Transverse colon (tissue), 4 donors: ENCODE measurements around the gene C1QTNF12. TPM values are rescaled to one million over a fixed set of nuclear protein-coding genes. Genes with fewer than 3 reads are reported as not detected.
A peak's percentile ranks its signal among the peaks of the same experiment; 100 is the strongest.

Source experiments
- DNase-seq: peaks from one replicate; pipeline ENCODE4 v3.0.0-alpha.2; 2019
- H3K27ac ChIP-seq, 4 donors: fragments of 200-600 bp; sonication (generic); 2 replicates each; pipeline ENCODE4 v1.5.1; 2016 to 2018; ENCODE audit warnings: inconsistent platforms in 4 of 4
- H3K27me3 ChIP-seq: fragments of 200-600 bp; sonication (generic); 2 replicates; pipeline ENCODE4 v1.5.1; 2017; ENCODE audit warnings: inconsistent platforms
- H3K36me3 ChIP-seq, 4 donors: fragments of 200-600 bp; sonication (generic); 2 replicates each; pipeline ENCODE4 v1.5.1; 2017 to 2019; ENCODE audit warnings: inconsistent platforms in 4 of 4
- H3K4me1 ChIP-seq, 4 donors: fragments of 200-600 bp; sonication (generic); 2 replicates each; pipeline ENCODE4 v1.5.1; 2017 to 2020; ENCODE audit warnings: inconsistent platforms in 4 of 4
- H3K4me3 ChIP-seq, 4 donors: fragments of 200-600 bp; sonication (generic); 1 replicate in 1 of 4; 2 replicates in 3 of 4; pipeline versions ENCODE4 v1.5.1 to v1.6.1; 2017 to 2019; ENCODE audit warnings: inconsistent platforms in 4 of 4
- H3K9me3 ChIP-seq, 2 donors: fragments of 200-600 bp; sonication (generic); 2 replicates each; pipeline ENCODE4 v1.5.1; 2017 to 2019; ENCODE audit warnings: inconsistent platforms in 2 of 2
- CTCF ChIP-seq, 5 experiments: fragments of 200-600 bp in 3 of 5; fragments of 450-650 bp in 2 of 5; sonication (generic) in 3 of 5; IDR thresholded peaks; 1 replicate in 2 of 5; 2 replicates in 3 of 5; pipeline ENCODE4 v1.5.1; 2016 to 2017; ENCODE audit warnings: antibody characterized with exemption in 5 of 5, inconsistent platforms in 3 of 5, mild to moderate bottlenecking in 2 of 5, moderate library complexity in 1 of 5
- EP300 ChIP-seq: sonication (generic); formaldehyde crosslinking; IDR thresholded peaks from one replicate; pipeline ENCODE4 v1.6.1; 2017; ENCODE audit warnings: antibody characterized with exemption, low read depth
- POLR2A ChIP-seq: fragments of 450-650 bp; IDR thresholded peaks from one replicate; pipeline ENCODE4 v1.6.1; 2016; ENCODE audit warnings: antibody characterized with exemption, mild to moderate bottlenecking, moderate library complexity
- POLR2AphosphoS5 ChIP-seq, 3 donors: sonication (generic); formaldehyde crosslinking; IDR thresholded peaks; one replicate each; pipeline ENCODE4 v1.6.1; 2016; ENCODE audit warnings: antibody characterized with exemption in 3 of 3
- WGBS, 2 donors: methylation state at CpG; one replicate each; pipeline ENCODE4 v1.1.5; 2018; ENCODE audit warnings: low coverage in 1 of 2; 5-methylcytosine and 5-hydroxymethylcytosine counted together
- in situ Hi-C, 4 donors: fragments of 200-750 bp; cut with MboI; loops; one replicate each; pipeline versions ENCODE4 v1.15.0 to v1.15.1; 2017; ENCODE audit warnings: low sequenced_read_pairs in 3 of 4, low pct_ligation_motif_present in 1 of 4, low pct_unique_long_range_greater_than_20kb in 1 of 4
- intact Hi-C: fragments of 100-400 bp; cut with DNase I; formaldehyde crosslinking; loops from one replicate; pipeline ENCODE4 v1.15.1; 2023; ENCODE audit warnings: low total_unique reads
- total RNA-seq, 4 donors: library from RNA; depleted of rRNA; stranded (reverse); fragments of >200 nt; gene quantifications; one replicate each; pipeline ENCODE4 v1.1.0, GENCODE V29; 2016

Gene C1QTNF12
- total RNA-seq, 4 donors from 2014 or later: 11.9 to 52.8 (median 15.7) TPM; not detected in 1

GRCh38 chr1:1291023-1291528, 44.6 kb upstream of the C1QTNF12 start:
- H3K4me3 ChIP-seq: no peak overlapping the region
- peaks cover 19% of the 10 kb centered on the region for H3K27me3 ChIP-seq
- 34% methylated on average over 18 of the region's 28 CpGs; no CpG with 5 or more reads in 1 of the 2 donors for WGBS, 2 donors
- no peak overlapping the region for H3K27ac ChIP-seq
- H3K4me1 ChIP-seq: peaks cover 0 to 12% (median 11%) of the 10 kb centered on the region in 4 donors
- TF ChIP-seq EP300 (no peak), POLR2A (no peak), POLR2AphosphoS5 (IDR thresholded peaks at IDR 0.05) (no peak), CTCF (IDR thresholded peaks at IDR 0.05) (no peak)
- intact Hi-C loops (loop anchor here (2.0 kb wide), 1 partner anchor 168 kb away; no protein-coding TSS in a partner anchor), in situ Hi-C loops (no loop called here)
- H3K36me3 ChIP-seq: no peaks in the 10 kb centered on the region
- peak; percentile 45 for DNase-seq
- no peaks in the 10 kb centered on the region for H3K9me3 ChIP-seq

- WGBS, 2 donors: 67% methylated on average over 11 of the region's 15 CpGs; no CpG with 5 or more reads in 1 of the 2 donors
- Histone ChIP-seq H3K4me1 (peaks cover 0 to 18% (median 15%) of the 10 kb centered on the region in 4 donors), H3K36me3 (no peaks in the 10 kb centered on the region), H3K9me3 (no peaks in the 10 kb centered on the region), H3K27ac (no peak overlapping the region), H3K4me3 (no peak overlapping the region), H3K27me3 (peaks cover 27% of the 10 kb centered on the region)
- DNase-seq: peak; percentile 83
- in situ Hi-C loops (no loop called here), intact Hi-C loops (loop anchor here (2.0 kb wide), 1 partner anchor 167 kb away; no protein-coding TSS in a partner anchor)
- no peak for TF ChIP-seq POLR2AphosphoS5 (IDR thresholded peaks at IDR 0.05)
- TF ChIP-seq CTCF (IDR thresholded peaks at IDR 0.05): peak; percentile 56 to 88 (median 77)
Measured at GRCh38 chr1:1290238-1290731, 43.8 kb upstream of the C1QTNF12 start.

- WGBS, 2 donors: 83% methylated on average over 31 of the region's 46 CpGs; no CpG with 5 or more reads in 1 of the 2 donors
- in situ Hi-C loops: no loop called here
Measured at GRCh38 chr1:1287288-1288110, 41.0 kb upstream of the C1QTNF12 start.

More at GRCh38 chr1:1287288-1288110, 41.0 kb upstream of the C1QTNF12 start:
- H3K4me1 ChIP-seq: peaks cover 0 to 18% (median 15%) of the 10 kb centered on the region in 4 donors
- no peak overlapping the region for H3K4me3 ChIP-seq
- TF ChIP-seq POLR2AphosphoS5 (IDR thresholded peaks at IDR 0.05) (no peak), POLR2A (no peak), CTCF (IDR thresholded peaks at IDR 0.05) (no peak), EP300 (no peak)
- no peak overlapping the region for H3K27ac ChIP-seq
- no peak for DNase-seq
- intact Hi-C loops: no loop called here
- H3K36me3 ChIP-seq: no peaks in the 10 kb centered on the region
- peaks cover 33% of the 10 kb centered on the region for H3K27me3 ChIP-seq
- no peaks in the 10 kb centered on the region for H3K9me3 ChIP-seq
